ENCODE measurements around the gene FLCN.
"Not testable (repeated sequence)": the region's sequence is repeated elsewhere in the genome, so short reads cannot be mapped to it uniquely, and the experiment has no call there.

FLCN gene

GRCh38 chr17:17255689-17256088, 18.7 kb upstream of the FLCN start:
- H3K4me3 ChIP-seq (ENCODE audit: low read length); H3K9me3 ChIP-seq (ENCODE audit: control insufficient read depth, low read length); H3K9ac ChIP-seq (ENCODE audit: low read length); H3K4me1 ChIP-seq (ENCODE audit: control insufficient read depth, insufficient read depth, low read length); H3K27me3 ChIP-seq (ENCODE audit: control insufficient read depth, insufficient read depth, low read length): not testable (repeated sequence)
- H3K36me3 ChIP-seq (ENCODE audit: control insufficient read depth, insufficient read depth, low read length): peaks cover 13% of the 10 kb centered on the region

- H3K36me3 ChIP-seq (ENCODE audit: control insufficient read depth, insufficient read depth, low read length): peaks cover 3% of the 10 kb centered on the region
- no peaks in the 10 kb centered on the region for H3K9me3 ChIP-seq (ENCODE audit: control insufficient read depth, low read length)
- H3K27me3 ChIP-seq (ENCODE audit: control insufficient read depth, insufficient read depth, low read length): no peaks in the 10 kb centered on the region
- no peaks in the 10 kb centered on the region for H3K4me1 ChIP-seq (ENCODE audit: control insufficient read depth, insufficient read depth, low read length)
- no peak overlapping the region for H3K9ac ChIP-seq (ENCODE audit: low read length)
- H3K4me3 ChIP-seq (ENCODE audit: low read length): no peak overlapping the region
Observed at GRCh38 chr17:17254036-17254435, 17.1 kb upstream of the FLCN start.

- H3K36me3 ChIP-seq (ENCODE audit: control insufficient read depth, insufficient read depth, low read length): peaks cover 6% of the 10 kb centered on the region
- H3K9ac ChIP-seq (ENCODE audit: low read length): no peak overlapping the region
- no peaks in the 10 kb centered on the region for H3K4me1 ChIP-seq (ENCODE audit: control insufficient read depth, insufficient read depth, low read length)
- H3K27me3 ChIP-seq (ENCODE audit: control insufficient read depth, insufficient read depth, low read length): no peaks in the 10 kb centered on the region
- H3K9me3 ChIP-seq (ENCODE audit: control insufficient read depth, low read length): no peaks in the 10 kb centered on the region
- H3K4me3 ChIP-seq (ENCODE audit: low read length): no peak overlapping the region
Observed at GRCh38 chr17:17253406-17253805, 16.4 kb upstream of the FLCN start.

GRCh38 chr17:17252149-17252661, 15.2 kb upstream of the FLCN start:
- no peaks in the 10 kb centered on the region for H3K4me1 ChIP-seq (ENCODE audit: control insufficient read depth, insufficient read depth, low read length)
- no peak overlapping the region for H3K9ac ChIP-seq (ENCODE audit: low read length)
- no peak overlapping the region for H3K4me3 ChIP-seq (ENCODE audit: low read length)
- peaks cover 6% of the 10 kb centered on the region for H3K36me3 ChIP-seq (ENCODE audit: control insufficient read depth, insufficient read depth, low read length)
- no peaks in the 10 kb centered on the region for H3K9me3 ChIP-seq (ENCODE audit: control insufficient read depth, low read length)
- no peaks in the 10 kb centered on the region for H3K27me3 ChIP-seq (ENCODE audit: control insufficient read depth, insufficient read depth, low read length)

- H3K4me1 ChIP-seq (ENCODE audit: control insufficient read depth, insufficient read depth, low read length): no peaks in the 10 kb centered on the region
- H3K36me3 ChIP-seq (ENCODE audit: control insufficient read depth, insufficient read depth, low read length): peaks cover 6% of the 10 kb centered on the region
Observed at GRCh38 chr17:17246879-17247278, 9.9 kb upstream of the FLCN start.

GRCh38 chr17:17243163-17243562, 6.2 kb upstream of the FLCN start:
- no peak overlapping the region for H3K9ac ChIP-seq (ENCODE audit: low read length)
- no peaks in the 10 kb centered on the region for H3K27me3 ChIP-seq (ENCODE audit: control insufficient read depth, insufficient read depth, low read length)
- no peaks in the 10 kb centered on the region for H3K4me1 ChIP-seq (ENCODE audit: control insufficient read depth, insufficient read depth, low read length)
- H3K4me3 ChIP-seq (ENCODE audit: low read length): no peak overlapping the region
- H3K36me3 ChIP-seq (ENCODE audit: control insufficient read depth, insufficient read depth, low read length): no peaks in the 10 kb centered on the region
- H3K9me3 ChIP-seq (ENCODE audit: control insufficient read depth, low read length): no peaks in the 10 kb centered on the region

More at GRCh38 chr17:17246879-17247278, 9.9 kb upstream of the FLCN start:
- Histone ChIP-seq H3K9me3 (ENCODE audit: control insufficient read depth, low read length) (no peaks in the 10 kb centered on the region), H3K27me3 (ENCODE audit: control insufficient read depth, insufficient read depth, low read length) (no peaks in the 10 kb centered on the region), H3K9ac (ENCODE audit: low read length) (no peak overlapping the region), H3K4me3 (ENCODE audit: low read length) (no peak overlapping the region)

- H3K4me3 ChIP-seq (ENCODE audit: low read length): no peak overlapping the region
- no peaks in the 10 kb centered on the region for H3K27me3 ChIP-seq (ENCODE audit: control insufficient read depth, insufficient read depth, low read length)
- no peaks in the 10 kb centered on the region for H3K9me3 ChIP-seq (ENCODE audit: control insufficient read depth, low read length)
Observed at GRCh38 chr17:17242246-17242645, 5.3 kb upstream of the FLCN start.

GRCh38 chr17:17241656-17242055, 4.7 kb upstream of the FLCN start:
- Histone ChIP-seq H3K27me3 (ENCODE audit: control insufficient read depth, insufficient read depth, low read length) (no peaks in the 10 kb centered on the region), H3K9ac (ENCODE audit: low read length) (no peak overlapping the region), H3K9me3 (ENCODE audit: control insufficient read depth, low read length) (no peaks in the 10 kb centered on the region), H3K36me3 (ENCODE audit: control insufficient read depth, insufficient read depth, low read length) (no peaks in the 10 kb centered on the region), H3K4me1 (ENCODE audit: control insufficient read depth, insufficient read depth, low read length) (no peaks in the 10 kb centered on the region), H3K4me3 (ENCODE audit: low read length) (no peak overlapping the region)

More at GRCh38 chr17:17242246-17242645, 5.3 kb upstream of the FLCN start:
- Histone ChIP-seq H3K36me3 (ENCODE audit: control insufficient read depth, insufficient read depth, low read length) (no peaks in the 10 kb centered on the region), H3K4me1 (ENCODE audit: control insufficient read depth, insufficient read depth, low read length) (no peaks in the 10 kb centered on the region), H3K9ac (ENCODE audit: low read length) (no peak overlapping the region)

GRCh38 chr17:17239832-17240231, 2.9 kb upstream of the FLCN start:
- no peaks in the 10 kb centered on the region for H3K9me3 ChIP-seq (ENCODE audit: control insufficient read depth, low read length)
- no peaks in the 10 kb centered on the region for H3K27me3 ChIP-seq (ENCODE audit: control insufficient read depth, insufficient read depth, low read length)
- no peak overlapping the region for H3K4me3 ChIP-seq (ENCODE audit: low read length)
- no peaks in the 10 kb centered on the region for H3K36me3 ChIP-seq (ENCODE audit: control insufficient read depth, insufficient read depth, low read length)
- no peak overlapping the region for H3K9ac ChIP-seq (ENCODE audit: low read length)
- peaks cover 10% of the 10 kb centered on the region for H3K4me1 ChIP-seq (ENCODE audit: control insufficient read depth, insufficient read depth, low read length)

GRCh38 chr17:17236295-17237025, 508 bp downstream of the FLCN start:
- Histone ChIP-seq H3K4me1 (ENCODE audit: control insufficient read depth, insufficient read depth, low read length) (peaks cover 16% of the 10 kb centered on the region), H3K36me3 (ENCODE audit: control insufficient read depth, insufficient read depth, low read length) (peaks cover 2% of the 10 kb centered on the region), H3K9me3 (ENCODE audit: control insufficient read depth, low read length) (no peaks in the 10 kb centered on the region), H3K4me3 (ENCODE audit: low read length) (peak overlapping the region; percentile 58), H3K9ac (ENCODE audit: low read length) (peak overlapping the region; percentile 99), H3K27me3 (ENCODE audit: control insufficient read depth, insufficient read depth, low read length) (no peaks in the 10 kb centered on the region)

GRCh38 chr17:17235212-17236174, 1.5 kb downstream of the FLCN start:
- Histone ChIP-seq H3K27me3 (ENCODE audit: control insufficient read depth, insufficient read depth, low read length) (no peaks in the 10 kb centered on the region), H3K36me3 (ENCODE audit: control insufficient read depth, insufficient read depth, low read length) (peaks cover 7% of the 10 kb centered on the region), H3K4me1 (ENCODE audit: control insufficient read depth, insufficient read depth, low read length) (peaks cover 16% of the 10 kb centered on the region), H3K4me3 (ENCODE audit: low read length) (peak overlapping the region; percentile 58), H3K9me3 (ENCODE audit: control insufficient read depth, low read length) (no peaks in the 10 kb centered on the region), H3K9ac (ENCODE audit: low read length) (peak overlapping the region; percentile 99)

- H3K36me3 ChIP-seq (ENCODE audit: control insufficient read depth, insufficient read depth, low read length): peaks cover 24% of the 10 kb centered on the region
- H3K4me1 ChIP-seq (ENCODE audit: control insufficient read depth, insufficient read depth, low read length): peaks cover 22% of the 10 kb centered on the region
- no peaks in the 10 kb centered on the region for H3K9me3 ChIP-seq (ENCODE audit: control insufficient read depth, low read length)
- no peaks in the 10 kb centered on the region for H3K27me3 ChIP-seq (ENCODE audit: control insufficient read depth, insufficient read depth, low read length)
- no peak overlapping the region for H3K9ac ChIP-seq (ENCODE audit: low read length)
- no peak overlapping the region for H3K4me3 ChIP-seq (ENCODE audit: low read length)
Observed at GRCh38 chr17:17232303-17232621, 4.7 kb downstream of the FLCN start.

Data from mucosa of stomach (tissue), 1 donor.